Body of pancreas (tissue), 4 donors: ENCODE measurements around the gene KIRREL2.

Experiments used
- CTCF ChIP-seq, 7 experiments: fragments of 450-650 bp in 4 of 7; fragments of 200-600 bp in 3 of 7; sonication (generic) in 3 of 7; IDR thresholded peaks; one replicate each; pipeline ENCODE4 v1.5.1; 2016 to 2019; ENCODE audit warnings: antibody characterized with exemption in 7 of 7
- POLR2A ChIP-seq, 3 donors: fragments of 450-650 bp; IDR thresholded peaks; one replicate each; pipeline ENCODE4 v1.6.1; 2016; ENCODE audit warnings: antibody characterized with exemption in 3 of 3, mild to moderate bottlenecking in 2 of 3

- TF ChIP-seq CTCF (IDR thresholded peaks at IDR 0.05) = no peak
- TF ChIP-seq POLR2A (IDR thresholded peaks at IDR 0.05) = no peak
Observed at GRCh38 chr19:35816846-35817245, 39.9 kb upstream of the KIRREL2 start.
